Endothelial cell of umbilical vein (primary cell): ENCODE data around the gene TP53TG5. TPM values are rescaled to one million over a fixed set of nuclear protein-coding genes. Genes with fewer than 3 reads are reported as not detected.

Experiments
- BruUV-seq: library from RNA; stranded (reverse); fragments of 400-500 nt; replicated peaks from 2 replicates; lab custom pipeline; 2021; lab: Mats Ljungman, UMichigan
- CTCF ChIA-PET: fragments of 300-600, 350-600 bp; sonication (Branson Sonifier 250); formaldehyde crosslinking; loops from one replicate; lab custom pipeline; 2021; ENCODE audit warnings: antibody characterized with exemption, inconsistent platforms; lab: Charles Lee
- POLR2A ChIA-PET: fragments of 300-600, 350-600 bp; sonication (Branson Sonifier 250); formaldehyde crosslinking; loops from one replicate; lab custom pipeline; 2021; ENCODE audit warnings: antibody characterized with exemption, inconsistent platforms; lab: Charles Lee
- DNase-seq: peaks from one replicate; pipeline ENCODE4 v3.0.0-alpha.2; 2011; ENCODE audit warnings: low read depth, low spot score
- FAIRE-seq: peaks from 2 replicates; lab custom pipeline; 2011; peaks lifted over from hg19 to GRCh38; lab: Jason Lieb, UNC
- H2AFZ ChIP-seq: 2 replicates; pipeline ENCODE4 v1.6.0; 2012; ENCODE audit warnings: low read depth, low read length, control low read depth, inconsistent platforms
- H3K27ac ChIP-seq: 2 replicates; pipeline ENCODE4 v1.5.1; 2011; ENCODE audit warnings: low read depth, mild to moderate bottlenecking, control low read depth, low read length, moderate library complexity; ENCODE audit not compliant: insufficient read depth
- H3K27me3 ChIP-seq, 2 experiments: 2 replicates each; pipeline versions ENCODE4 v1.6.0 to v1.6.1; 2011; ENCODE audit warnings: low read length in 2 of 2, mixed read lengths in 1 of 2; ENCODE audit not compliant: control insufficient read depth in 2 of 2, insufficient read depth in 2 of 2
- H3K36me3 ChIP-seq, 2 experiments: 2 replicates in 1 of 2; 3 replicates in 1 of 2; pipeline ENCODE4 v1.5.1; 2011; ENCODE audit warnings: low read length in 2 of 2, mild to moderate bottlenecking in 1 of 2, moderate library complexity in 1 of 2; ENCODE audit not compliant: control insufficient read depth in 2 of 2, insufficient read depth in 2 of 2; ENCODE audit errors: extremely low read depth in 1 of 2
- H3K4me1 ChIP-seq: 3 replicates; pipeline ENCODE4 v1.5.1; 2011; ENCODE audit warnings: mild to moderate bottlenecking, low read length; ENCODE audit not compliant: control insufficient read depth, insufficient read depth; ENCODE audit errors: extremely low read depth
- H3K4me2 ChIP-seq: 2 replicates; pipeline ENCODE4 v1.6.1; 2011; ENCODE audit warnings: low read length, control low read depth, mixed read lengths; ENCODE audit not compliant: insufficient read depth
- H3K4me3 ChIP-seq, 3 experiments: fragments of 200-600 bp in 1 of 3; sonication (generic), shearing (Covaris generic) in 1 of 3; replicated peaks in 1 of 3; 2 replicates each; pipeline ENCODE4 v1.5.1; 2011 to 2016; ENCODE audit warnings: control low read depth in 3 of 3, low read length in 3 of 3, mild to moderate bottlenecking in 2 of 3, inconsistent platforms in 1 of 3, low read depth in 1 of 3, moderate library complexity in 1 of 3; ENCODE audit not compliant: insufficient read depth in 1 of 3
- H3K79me2 ChIP-seq: 2 replicates; pipeline ENCODE4 v1.6.0; 2012; ENCODE audit warnings: low read length, inconsistent platforms; ENCODE audit not compliant: control insufficient read depth, insufficient read depth
- H3K9ac ChIP-seq: replicated peaks from 2 replicates; pipeline ENCODE3; 2011; ENCODE audit warnings: low read length, control low read depth; ENCODE audit not compliant: insufficient read depth; ENCODE audit errors: extremely low read depth
- H3K9me1 ChIP-seq: replicated peaks from 3 replicates; pipeline ENCODE4 v1.6.0; 2011; ENCODE audit warnings: mild to moderate bottlenecking, low read length; ENCODE audit not compliant: control insufficient read depth, insufficient read depth; ENCODE audit errors: extremely low read depth
- H3K9me3 ChIP-seq: replicated peaks from 2 replicates; pipeline ENCODE4 v1.5.1; 2012; ENCODE audit warnings: low read length, inconsistent platforms; ENCODE audit not compliant: control insufficient read depth, insufficient read depth
- H4K20me1 ChIP-seq: replicated peaks from 2 replicates; pipeline ENCODE3; 2011; ENCODE audit warnings: mild to moderate bottlenecking, low read length; ENCODE audit not compliant: control insufficient read depth, insufficient read depth; ENCODE audit errors: extremely low read depth
- CTCF ChIP-seq, 2 donors: IDR thresholded peaks; 1 replicate in 1 of 2; 2 replicates in 1 of 2; pipeline ENCODE4 v1.5.1; 2011; ENCODE audit warnings: low read length in 2 of 2, mild to moderate bottlenecking in 2 of 2, moderate library complexity in 2 of 2, control low read depth in 1 of 2, inconsistent platforms in 1 of 2, low read depth in 1 of 2; ENCODE audit not compliant: insufficient read depth in 1 of 2; ENCODE audit errors: extremely low read depth in 1 of 2
- EZH2 ChIP-seq: IDR thresholded peaks from 2 replicates; pipeline ENCODE4 v1.6.1; 2012; ENCODE audit warnings: borderline replicate concordance, low read depth, mild to moderate bottlenecking, moderate library complexity, low read length, inconsistent platforms; ENCODE audit not compliant: severe bottlenecking
- FOS ChIP-seq: IDR thresholded peaks from 2 replicates; pipeline ENCODE4 v1.6.1; 2011; ENCODE audit warnings: mild to moderate bottlenecking, low read length, moderate library complexity, borderline replicate concordance; ENCODE audit not compliant: insufficient read depth
- GATA2 ChIP-seq: IDR thresholded peaks from 2 replicates; pipeline ENCODE4 v1.7.0; 2011; ENCODE audit warnings: low read depth, mild to moderate bottlenecking, moderate library complexity, mixed read lengths, low read length; ENCODE audit not compliant: insufficient read length, insufficient read depth
- JUN ChIP-seq: IDR thresholded peaks from 2 replicates; pipeline ENCODE4 v1.6.1; 2011; ENCODE audit warnings: borderline replicate concordance, low read depth; ENCODE audit not compliant: insufficient read length, insufficient read depth
- MAX ChIP-seq: IDR thresholded peaks from 2 replicates; pipeline ENCODE4 v1.6.1; 2011; ENCODE audit not compliant: insufficient read depth, insufficient read length
- MYC ChIP-seq: IDR thresholded peaks from one replicate; pipeline ENCODE4 v1.6.1; 2011; ENCODE audit warnings: mild to moderate bottlenecking, low read depth, low read length
- POLR2A ChIP-seq: IDR thresholded peaks from 2 replicates; pipeline ENCODE4 v1.6.1; 2012; ENCODE audit warnings: low read depth, mild to moderate bottlenecking, control low read depth, low read length
- POLR2AphosphoS5 ChIP-seq: IDR thresholded peaks from 2 replicates; pipeline ENCODE4 v1.6.1; 2012; ENCODE audit warnings: low read depth, mild to moderate bottlenecking, control low read depth, low read length, moderate library complexity; ENCODE audit not compliant: insufficient read depth
- dilution Hi-C: fragments of 300-500 bp; cut with MboI; formaldehyde crosslinking; loops from one replicate; pipeline ENCODE4 v1.15.0; 2019; ENCODE audit warnings: low sequenced_read_pairs; ENCODE audit not compliant: extremely low pct_ligation_motif_present
- intact Hi-C: fragments of 100-400 bp; cut with micrococcal nuclease; formaldehyde crosslinking; loops from one replicate; pipeline ENCODE4 v1.10.0; 2022
- polyA plus RNA-seq, 4 experiments: library from polyadenylated mRNA; depleted of rRNA in 3 of 4; stranded (reverse) in 3 of 4; unstranded in 1 of 4; fragments of >200 nt; gene quantifications; 2 replicates each; pipeline versions ENCODE4 v1.2.1 to v1.2.3, GENCODE V29; 2011 to 2012; ENCODE audit warnings: missing spikeins in 1 of 4
- total RNA-seq: library from RNA; stranded (reverse); gene quantifications from 2 replicates; pipeline ENCODE4 v1.2.3, GENCODE V29; 2021

Gene TP53TG5
- total and polyA plus RNA-seq, 2 donors (not counting 3 experiments of a cell fraction or from before 2014, with no cell fraction given): not detected

- intact Hi-C loops (no loop called here), dilution Hi-C loops (no loop called here)
- Histone ChIP-seq H3K27me3 (no peaks in the 10 kb centered on the region), H3K36me3 (peaks cover 0 to 19% of the 10 kb centered on the region in 2 experiments), H3K27ac (no peak overlapping the region), H2AFZ (no peak overlapping the region), H3K79me2 (no peaks in the 10 kb centered on the region), H4K20me1 (no peaks in the 10 kb centered on the region), H3K4me3 (no peak overlapping the region), H3K9ac (no peak overlapping the region), H3K9me1 (no peaks in the 10 kb centered on the region), H3K9me3 (no peaks in the 10 kb centered on the region), H3K4me2 (no peak overlapping the region), H3K4me1 (no peaks in the 10 kb centered on the region)
- BruUV-seq: no TSS peak
- FAIRE-seq (no peak), DNase-seq (no peak)
- ChIA-PET CTCF (interaction anchor here (2.4 kb wide), 1 partner anchor 10 kb away, joined by 14 read pairs; no protein-coding TSS in a partner anchor), POLR2A (no interaction called here)
- no peak for TF ChIP-seq GATA2
- TF ChIP-seq POLR2A: no peak
- no peak for TF ChIP-seq MAX
- TF ChIP-seq FOS: no peak
- no peak for TF ChIP-seq POLR2AphosphoS5
- TF ChIP-seq JUN: no peak
- no peak for TF ChIP-seq MYC
- no peak for TF ChIP-seq CTCF (IDR thresholded peaks at IDR 0.05; ENCODE audit: extremely low read depth in 1 of 2, insufficient read depth in 1 of 2, low read depth in 1 of 2, low read length in 2 of 2)
- TF ChIP-seq EZH2: no peak
These were observed 48.3 kb upstream of the TP53TG5 start for GRCh38 chr20:45426320-45427016.
